Osteoblast (primary cell): ENCODE results near the gene NLRX1. TPM values are rescaled to one million over a fixed set of nuclear protein-coding genes. Genes with fewer than 3 reads are reported as not detected.

Source experiments
- DNase-seq: peaks from one replicate; pipeline ENCODE4 v3.0.0; 2011; ENCODE audit warnings: low spot score, mixed read lengths; ENCODE audit not compliant: insufficient read length; ENCODE audit errors: missing footprints
- H2AFZ ChIP-seq: 2 replicates; pipeline ENCODE4 v1.6.0; 2011; ENCODE audit warnings: mild to moderate bottlenecking, low read length
- H3K27ac ChIP-seq: 2 replicates; pipeline ENCODE4 v1.5.1; 2011; ENCODE audit warnings: mild to moderate bottlenecking, low read depth, low read length, moderate library complexity
- H3K27me3 ChIP-seq: 2 replicates; pipeline ENCODE4 v1.6.0; 2012; ENCODE audit warnings: mild to moderate bottlenecking, control low read depth, inconsistent platforms, low read length, moderate library complexity; ENCODE audit not compliant: insufficient read depth
- H3K36me3 ChIP-seq: 2 replicates; pipeline ENCODE4 v1.5.1; 2011; ENCODE audit warnings: mild to moderate bottlenecking, low read length, control low read depth, moderate library complexity; ENCODE audit not compliant: insufficient read depth
- H3K4me1 ChIP-seq: 2 replicates; pipeline ENCODE4 v1.5.1; 2011; ENCODE audit warnings: mild to moderate bottlenecking, low read length, control low read depth, moderate library complexity; ENCODE audit not compliant: insufficient read depth
- H3K4me2 ChIP-seq: 2 replicates; pipeline ENCODE4 v1.6.0; 2011; ENCODE audit warnings: mild to moderate bottlenecking, low read length; ENCODE audit not compliant: insufficient read depth
- H3K4me3 ChIP-seq: fragments of 200-600 bp; sonication (generic); 3 replicates; pipeline ENCODE4 v1.5.1; 2012; ENCODE audit warnings: mild to moderate bottlenecking, low read length, inconsistent platforms; ENCODE audit not compliant: insufficient read depth
- H3K79me2 ChIP-seq: 2 replicates; pipeline ENCODE4 v1.6.0; 2012; ENCODE audit warnings: mild to moderate bottlenecking, low read length, control low read depth, inconsistent platforms; ENCODE audit not compliant: insufficient read depth
- H3K9me3 ChIP-seq: 2 replicates; pipeline ENCODE4 v1.5.1; 2011; ENCODE audit warnings: low read depth, low read length, control low read depth
- H4K20me1 ChIP-seq: 2 replicates; pipeline ENCODE4 v1.6.0; 2012; ENCODE audit warnings: mild to moderate bottlenecking, low read length, control low read depth; ENCODE audit not compliant: insufficient read depth
- CTCF ChIP-seq: IDR thresholded peaks from 2 replicates; pipeline ENCODE4 v1.5.1; 2011; ENCODE audit warnings: mild to moderate bottlenecking, low read depth, low read length, moderate library complexity; ENCODE audit errors: extremely low read depth
- total RNA-seq: library from RNA; depleted of rRNA; stranded (reverse); fragments of >200 nt; gene quantifications from 2 replicates; pipeline ENCODE4 v1.2.3, GENCODE V29; 2012

The NLRX1 gene
- total RNA-seq, 1 donor, result 29.7 TPM

GRCh38 chr11:119167933-119168332 is 592 bp upstream of the NLRX1 start:
- Histone ChIP-seq H3K4me3 (peak overlapping the region; percentile 89), H3K9me3 (no peaks in the 10 kb centered on the region), H4K20me1 (no peaks in the 10 kb centered on the region), H3K4me2 (no peak overlapping the region), H3K36me3 (peaks cover 2% of the 10 kb centered on the region), H3K79me2 (peaks cover 3% of the 10 kb centered on the region), H3K27ac (peak overlapping the region; percentile 79), H3K27me3 (no peaks in the 10 kb centered on the region), H2AFZ (peak overlapping the region; percentile 47), H3K4me1 (peaks cover 9% of the 10 kb centered on the region)
- DNase-seq, result peak; percentile 89
- TF ChIP-seq CTCF, result no peak

- Histone ChIP-seq H4K20me1 (no peaks in the 10 kb centered on the region), H3K36me3 (peaks cover 3% of the 10 kb centered on the region), H2AFZ (peak overlapping the region; percentile 98), H3K79me2 (peaks cover 3% of the 10 kb centered on the region), H3K4me3 (peak overlapping the region; percentile 89), H3K4me2 (peak overlapping the region; percentile 94), H3K9me3 (no peaks in the 10 kb centered on the region), H3K27me3 (no peaks in the 10 kb centered on the region), H3K4me1 (peaks cover 9% of the 10 kb centered on the region), H3K27ac (peak overlapping the region; percentile 79)
- DNase-seq, result peak; percentile 94
- TF ChIP-seq CTCF, result no peak
These were observed 776 bp downstream of the NLRX1 start for GRCh38 chr11:119169282-119169719.

- DNase-seq, result peak; percentile 88
- Histone ChIP-seq H2AFZ (no peak overlapping the region), H3K27me3 (no peaks in the 10 kb centered on the region), H3K9me3 (no peaks in the 10 kb centered on the region), H4K20me1 (peaks cover 4% of the 10 kb centered on the region), H3K4me3 (no peak overlapping the region), H3K79me2 (peaks cover 3% of the 10 kb centered on the region), H3K36me3 (peaks cover 15% of the 10 kb centered on the region), H3K4me2 (no peak overlapping the region), H3K27ac (no peak overlapping the region), H3K4me1 (peaks cover 5% of the 10 kb centered on the region)
- no peak for TF ChIP-seq CTCF
These were observed 4.0 kb downstream of the NLRX1 start for GRCh38 chr11:119172513-119172912.

GRCh38 chr11:119173453-119173852 is 4.9 kb downstream of the NLRX1 start:
- no peak for TF ChIP-seq CTCF
- no peaks in the 10 kb centered on the region for H3K9me3 ChIP-seq
- peaks cover 21% of the 10 kb centered on the region for H3K36me3 ChIP-seq
- H2AFZ ChIP-seq, result no peak overlapping the region
- H3K4me1 ChIP-seq, result peaks cover 5% of the 10 kb centered on the region
- no peaks in the 10 kb centered on the region for H3K27me3 ChIP-seq
- H3K4me2 ChIP-seq, result no peak overlapping the region
- no peak overlapping the region for H3K4me3 ChIP-seq
- H3K79me2 ChIP-seq, result peaks cover 3% of the 10 kb centered on the region
- no peak for DNase-seq
- H3K27ac ChIP-seq, result no peak overlapping the region
- peaks cover 4% of the 10 kb centered on the region for H4K20me1 ChIP-seq
